Iris pigment epithelial cell (primary cell): Measurements from ENCODE around the gene ANK2.
A peak's percentile ranks its signal among the peaks of the same experiment; 100 is the strongest.
"Not testable (repeated sequence)": the region's sequence is repeated elsewhere in the genome, so short reads cannot be mapped to it uniquely, and the experiment has no call there.

Source experiments
- DNase-seq: peaks from one replicate; pipeline ENCODE4 v3.0.0-alpha.2; 2011; ENCODE audit warnings: low read depth

Gene ANK2

DNA sequence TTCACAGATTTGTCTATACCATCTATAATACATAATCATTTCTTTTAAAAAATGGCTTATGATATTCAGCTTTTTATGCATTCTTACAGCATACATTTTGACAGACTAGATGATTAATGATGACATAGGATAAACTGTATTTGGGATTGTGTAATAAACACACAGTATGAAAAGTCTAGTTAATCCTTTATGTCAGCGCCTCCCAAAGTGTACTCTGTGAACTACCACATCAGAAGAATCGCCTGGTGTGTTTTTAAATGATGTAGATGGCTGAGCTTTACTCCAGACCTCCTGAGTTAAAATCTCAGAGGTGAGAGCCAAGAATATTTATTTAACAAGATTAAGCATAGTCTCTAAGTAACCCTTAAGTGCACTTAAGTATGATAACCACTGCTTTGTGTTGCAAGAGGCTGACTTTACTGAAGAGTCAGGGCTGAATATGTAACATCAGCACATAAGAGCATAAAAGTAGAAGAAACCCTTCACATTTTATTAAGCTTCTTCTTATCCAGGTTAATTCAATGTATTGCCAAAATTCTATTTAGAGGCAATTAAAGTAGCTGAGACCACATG is 104.2 kb downstream of the ANK2 start:
- peak; percentile 82 for DNase-seq

DNA sequence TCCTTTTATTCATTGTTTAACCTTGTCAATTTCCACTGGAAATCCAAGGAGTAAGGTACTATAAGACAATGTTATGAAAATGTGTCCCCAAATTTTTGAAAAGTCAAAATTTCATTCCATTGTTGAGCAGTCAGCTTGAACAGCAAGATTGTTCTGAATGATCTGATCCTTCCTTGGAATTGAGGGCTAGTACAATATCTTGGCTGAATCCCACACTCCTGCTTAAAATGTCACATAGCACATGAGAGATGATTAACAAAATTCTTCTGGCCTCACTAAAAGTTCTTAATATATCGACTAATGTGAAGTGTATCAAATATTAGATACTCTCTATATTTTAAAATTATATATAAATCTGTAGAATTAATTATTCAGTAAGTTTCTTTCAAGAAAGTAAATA is 104.8 kb downstream of the ANK2 start:
- DNase-seq, result no peak

DNA sequence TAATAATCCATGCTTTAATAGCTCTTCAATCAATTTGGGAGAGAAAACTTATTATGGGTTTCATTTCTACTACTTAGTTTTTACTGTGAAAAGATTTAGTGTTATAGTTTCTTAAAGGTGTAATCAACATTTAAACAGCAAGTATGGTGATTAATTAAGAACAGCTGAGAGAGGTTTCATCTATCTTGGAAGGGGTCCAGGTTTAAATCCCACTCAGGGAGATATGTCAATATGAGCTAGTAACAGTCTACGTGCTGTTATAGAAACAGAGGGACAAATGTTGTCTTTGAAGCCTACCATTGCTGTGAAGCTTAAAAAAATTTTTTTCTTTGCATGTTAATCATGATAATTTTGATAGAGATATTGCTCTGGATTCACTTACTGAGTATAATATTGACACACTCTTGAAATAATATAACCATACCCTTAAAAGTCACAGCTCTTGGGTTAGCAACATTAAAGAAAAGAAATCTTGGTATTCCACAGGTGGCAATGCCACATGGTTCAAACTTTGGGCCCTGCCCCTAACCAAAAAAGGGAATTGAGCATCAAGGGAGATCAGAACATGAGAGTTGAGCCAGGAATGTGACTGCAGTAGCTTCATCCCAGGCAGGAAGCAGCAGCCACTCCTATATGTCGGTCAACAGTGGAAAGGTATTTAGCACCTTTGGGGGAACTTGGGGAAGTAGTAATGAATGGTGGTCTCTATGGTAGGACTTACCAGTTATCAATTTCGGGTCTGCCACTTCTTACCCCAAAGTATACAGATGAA is 107.8 kb downstream of the ANK2 start:
- no peak for DNase-seq

DNA sequence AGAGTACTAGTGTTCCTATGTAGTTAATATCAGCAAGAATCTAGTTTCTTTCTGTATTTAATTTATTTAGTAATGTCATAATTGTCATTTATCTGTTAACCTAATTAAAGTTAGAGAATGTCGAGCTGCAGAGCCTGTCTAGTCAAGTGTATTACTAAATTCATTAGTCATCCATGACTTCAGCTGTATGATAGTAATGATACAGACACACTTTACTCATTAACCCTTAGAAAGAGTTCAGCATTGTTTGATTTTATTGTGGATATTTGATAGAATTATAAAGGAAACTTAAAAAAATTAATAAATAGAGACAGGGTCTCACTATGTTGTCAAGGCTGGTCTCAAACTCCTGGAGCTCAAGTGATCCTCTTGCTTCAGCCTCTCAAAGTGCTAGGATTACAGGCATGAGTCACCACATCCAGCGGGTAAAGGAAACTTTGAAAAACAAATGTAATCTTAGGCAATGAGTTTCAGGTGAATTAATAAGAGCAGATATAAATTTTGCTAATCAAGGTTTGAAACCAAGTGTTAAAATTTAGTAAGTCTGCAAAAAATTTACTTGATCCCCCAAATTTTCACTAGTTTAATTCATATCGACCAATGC is 110.6 kb downstream of the ANK2 start:
- peak; percentile 7 for DNase-seq

DNA sequence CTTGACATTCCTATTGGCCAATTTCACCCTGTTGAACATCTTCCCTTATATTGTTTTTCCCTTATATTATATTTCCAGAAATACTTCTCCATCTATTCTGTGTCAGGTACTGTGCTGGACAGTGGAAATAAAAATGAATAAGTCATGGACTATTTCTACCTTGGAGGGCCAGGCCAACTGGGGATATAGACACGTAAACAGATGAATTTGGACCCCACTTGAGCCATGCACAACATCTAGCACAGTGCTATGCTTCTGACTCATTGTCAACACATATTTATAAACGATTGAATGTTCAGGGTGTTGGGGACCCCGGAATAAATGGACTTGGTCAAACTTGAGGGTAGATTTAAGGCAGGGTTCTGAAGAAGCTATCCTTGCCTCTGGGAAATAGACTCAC is 111.1 kb downstream of the ANK2 start:
- no peak for DNase-seq

DNA sequence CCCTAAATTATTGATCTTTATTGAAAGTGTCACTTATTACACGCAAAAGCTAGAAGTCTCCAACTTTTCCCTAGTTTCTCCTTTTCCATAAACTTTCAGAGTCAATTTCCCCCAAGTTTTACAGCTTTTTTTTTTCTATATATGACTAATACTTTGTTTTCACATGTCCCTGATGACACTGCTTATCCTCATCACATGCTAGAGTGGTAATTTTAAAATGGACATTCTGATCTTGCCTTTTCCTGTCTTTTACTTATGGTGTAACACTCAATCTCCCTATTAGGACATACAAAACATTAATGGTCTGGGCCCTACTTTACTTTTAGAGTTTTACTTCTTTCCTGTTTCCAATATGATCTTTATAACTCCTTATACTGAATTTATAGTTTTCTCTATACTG is 112.6 kb downstream of the ANK2 start:
- DNase-seq, result peak; percentile 6

DNA sequence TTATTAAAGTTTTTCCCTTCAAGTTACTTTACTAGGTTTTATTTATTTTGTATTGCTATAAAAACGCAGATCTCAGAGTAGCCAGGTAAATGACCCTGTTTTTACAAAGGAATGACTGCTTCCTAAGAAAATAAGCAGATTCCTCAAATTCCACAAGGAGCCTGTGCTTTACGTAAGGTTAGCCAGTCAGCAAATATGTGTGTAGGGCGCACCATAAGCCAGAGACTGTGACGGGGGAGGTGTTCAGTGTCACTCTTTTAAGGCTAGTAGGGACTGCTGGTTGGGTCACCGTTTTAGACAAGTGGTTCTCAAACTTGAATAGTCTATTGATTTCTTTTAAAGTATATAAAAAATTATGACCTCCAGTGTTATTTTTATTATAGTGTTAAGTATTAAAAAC is 119.9 kb downstream of the ANK2 start:
- DNase-seq, result peak; percentile 6

DNA sequence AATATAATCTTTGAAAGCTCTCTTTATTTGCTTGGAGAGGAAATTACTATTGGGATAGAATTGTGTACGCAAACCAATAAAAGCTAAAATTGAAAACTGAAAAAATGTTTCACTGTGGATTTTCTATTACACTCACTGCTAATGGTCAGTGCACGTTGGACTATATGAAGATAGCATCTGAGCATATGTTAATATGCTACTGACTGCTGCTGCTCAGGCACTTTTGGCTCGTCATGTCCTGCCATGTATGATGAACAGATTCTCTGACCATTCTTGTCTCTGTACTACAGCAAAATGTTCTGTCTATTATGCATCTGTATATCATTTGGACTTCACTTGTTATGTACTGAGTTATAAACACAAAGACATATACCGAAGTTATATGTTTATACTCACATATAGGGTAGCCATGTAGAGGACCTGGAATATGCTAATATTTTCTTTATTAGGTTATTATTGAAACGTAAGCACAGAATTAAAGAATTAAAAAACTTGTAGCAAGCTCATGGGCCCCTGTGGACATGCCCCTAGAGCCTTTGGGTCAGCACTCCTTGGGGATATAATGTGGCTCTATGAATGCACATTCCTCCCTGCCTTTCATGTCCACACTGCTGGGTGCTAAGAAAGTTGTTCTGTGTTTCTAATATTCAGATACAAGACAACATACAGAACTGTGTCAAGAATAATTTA is 120.8 kb downstream of the ANK2 start:
- no peak for DNase-seq

DNA sequence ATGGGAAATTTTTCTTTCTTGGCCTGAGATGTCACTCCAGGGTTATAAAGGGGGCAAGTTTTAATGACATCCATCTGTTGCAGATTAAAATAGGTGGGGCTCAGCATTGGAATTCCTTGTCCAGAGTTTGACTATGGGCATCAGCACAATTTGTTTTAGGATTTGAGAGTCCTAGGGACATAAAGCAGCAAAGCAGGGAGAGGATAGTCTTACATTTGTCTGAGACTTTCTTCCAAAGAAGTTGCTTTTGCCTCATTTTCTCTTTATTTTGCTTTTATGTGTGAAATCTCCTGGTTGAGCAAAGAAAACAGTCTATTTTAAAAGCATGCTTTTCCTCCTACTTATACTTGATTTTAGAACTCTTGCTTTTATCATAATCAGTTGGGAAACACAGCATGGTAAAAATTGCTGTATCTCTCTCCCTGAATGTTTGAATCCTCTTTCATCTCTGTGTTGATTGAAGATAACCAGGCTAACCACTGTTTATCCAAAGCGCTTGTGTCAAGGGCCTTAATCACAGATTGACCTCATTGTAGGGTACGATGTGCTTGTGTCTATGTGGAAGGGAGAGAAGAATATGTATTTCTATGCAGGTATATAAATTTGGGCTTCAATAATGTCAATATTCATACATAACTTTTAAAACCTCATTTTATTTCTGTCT is 121.5 kb downstream of the ANK2 start:
- no peak for DNase-seq

DNA sequence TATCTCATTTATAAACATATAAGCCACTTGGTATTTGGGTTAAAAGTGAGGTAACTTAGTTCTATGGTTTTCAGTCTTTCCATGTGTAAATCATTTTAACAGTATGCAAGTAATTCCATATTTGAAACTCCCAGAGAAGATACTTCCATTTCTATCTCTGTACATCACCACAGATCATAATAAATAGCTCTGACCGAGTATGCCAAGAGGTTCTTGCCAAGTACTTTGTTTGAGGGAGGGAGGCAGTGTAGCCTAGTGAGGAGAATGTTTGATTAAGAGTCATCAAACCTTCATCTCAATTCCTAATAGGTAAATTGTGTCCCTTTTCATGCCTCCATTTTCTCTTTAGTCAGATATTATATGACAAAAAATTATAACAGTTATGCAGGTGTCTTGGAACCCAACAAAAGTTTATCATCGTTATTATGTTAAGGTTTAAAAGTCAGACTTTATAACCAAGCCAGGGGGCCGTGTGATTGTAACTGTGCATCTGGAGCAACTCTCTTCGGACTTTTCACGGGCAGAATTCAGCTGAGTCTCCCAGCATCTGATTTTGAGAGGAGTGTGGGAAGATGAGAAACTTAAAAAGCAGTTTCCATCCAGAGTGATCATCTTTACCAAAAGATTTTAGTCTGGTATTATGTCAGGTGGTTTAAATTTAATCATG is 123.8 kb downstream of the ANK2 start:
- no peak for DNase-seq

DNA sequence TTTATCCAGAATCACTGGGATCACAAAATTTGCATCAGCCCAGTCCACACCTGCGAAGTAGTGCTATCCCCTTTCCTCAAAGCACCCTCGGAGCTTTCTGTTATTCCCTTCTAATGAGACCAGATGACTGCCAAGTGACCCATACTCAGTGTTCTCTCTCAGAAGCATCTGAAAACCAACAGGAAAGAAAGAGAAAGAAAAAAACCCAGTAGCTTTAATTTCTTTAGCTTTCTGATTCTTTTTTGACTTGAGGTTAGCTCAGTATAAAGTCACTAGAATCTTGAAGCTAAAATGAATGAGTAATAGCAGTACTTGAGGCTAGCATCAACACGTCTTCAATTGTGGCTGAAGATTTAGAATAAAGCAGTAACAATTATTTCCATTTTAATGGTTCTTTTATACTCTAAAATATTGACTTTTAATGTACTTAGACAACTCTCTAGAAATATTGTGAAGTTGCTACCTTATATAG is 124.4 kb downstream of the ANK2 start:
- no peak for DNase-seq

DNA sequence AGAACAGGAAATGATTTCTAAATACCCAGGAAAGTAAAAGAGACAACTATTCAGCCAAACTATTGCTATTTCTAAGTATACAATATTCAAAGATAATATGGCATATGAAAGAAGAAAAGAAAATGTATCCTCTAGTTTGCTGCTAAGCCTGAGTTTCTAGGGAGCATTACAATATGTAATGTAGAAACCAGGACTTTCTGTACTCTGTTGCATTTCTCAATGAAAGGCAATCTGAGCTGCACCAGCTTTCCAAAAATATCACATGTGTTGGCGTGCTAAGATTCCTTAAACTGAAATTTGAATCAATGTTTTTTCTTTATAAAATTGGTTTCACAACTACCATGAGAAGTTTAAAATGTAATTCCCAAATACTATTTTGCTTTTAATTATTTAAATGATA is 129.6 kb downstream of the ANK2 start:
- no peak for DNase-seq

DNA sequence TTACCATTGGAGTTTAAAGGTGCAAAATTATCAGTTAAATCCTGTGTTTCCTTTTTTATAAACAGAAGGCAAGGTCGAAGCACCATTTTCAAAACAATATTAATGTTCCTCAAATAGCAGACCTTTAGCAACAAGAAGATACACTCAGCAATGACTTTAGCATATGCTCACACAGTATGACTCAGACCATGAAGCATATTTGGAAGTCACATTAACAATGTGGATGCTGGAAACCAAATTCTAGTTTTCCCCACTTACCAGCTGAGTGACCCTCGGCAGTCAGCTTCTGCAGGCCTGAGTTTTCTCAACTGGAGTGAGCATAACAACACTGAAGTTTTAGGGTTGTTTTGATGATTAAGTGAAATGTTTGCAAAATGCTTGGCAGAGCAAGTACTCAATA is 130.5 kb downstream of the ANK2 start:
- no peak for DNase-seq

DNA sequence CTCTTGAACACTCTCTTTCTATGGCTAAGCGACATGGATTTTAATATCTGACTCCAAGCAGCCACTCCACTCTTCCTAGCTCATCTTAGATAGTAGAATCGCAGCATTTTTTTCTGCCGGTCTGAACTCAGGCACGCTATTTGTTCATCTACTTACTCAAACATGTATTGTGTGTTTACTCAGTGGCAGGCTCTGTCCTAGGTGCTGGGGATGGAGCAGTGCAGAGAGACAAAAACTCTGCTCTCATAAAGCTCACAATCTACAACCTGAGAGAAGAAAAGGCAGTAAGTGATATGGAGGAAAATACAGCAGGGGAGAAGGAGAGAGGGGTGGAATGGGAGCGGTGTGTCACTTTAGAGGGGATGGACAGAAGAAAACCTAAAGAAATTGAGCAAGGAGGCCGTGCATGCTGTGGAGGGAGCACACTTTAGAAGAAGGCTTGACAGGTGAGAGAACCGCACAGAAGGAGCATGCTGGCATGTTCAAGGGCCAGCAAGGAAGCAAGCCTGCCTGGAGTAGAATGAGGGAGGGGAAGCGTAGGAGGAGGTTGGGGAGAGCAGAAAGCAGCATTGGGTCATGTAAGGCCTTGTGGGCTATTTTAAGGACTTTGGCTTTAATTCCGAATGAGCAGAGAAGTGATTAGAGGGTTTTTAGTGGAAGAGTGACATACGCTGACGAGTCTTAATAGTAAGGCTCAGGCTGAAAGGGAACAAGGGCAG is 132.0 kb downstream of the ANK2 start:
- no peak for DNase-seq

DNA sequence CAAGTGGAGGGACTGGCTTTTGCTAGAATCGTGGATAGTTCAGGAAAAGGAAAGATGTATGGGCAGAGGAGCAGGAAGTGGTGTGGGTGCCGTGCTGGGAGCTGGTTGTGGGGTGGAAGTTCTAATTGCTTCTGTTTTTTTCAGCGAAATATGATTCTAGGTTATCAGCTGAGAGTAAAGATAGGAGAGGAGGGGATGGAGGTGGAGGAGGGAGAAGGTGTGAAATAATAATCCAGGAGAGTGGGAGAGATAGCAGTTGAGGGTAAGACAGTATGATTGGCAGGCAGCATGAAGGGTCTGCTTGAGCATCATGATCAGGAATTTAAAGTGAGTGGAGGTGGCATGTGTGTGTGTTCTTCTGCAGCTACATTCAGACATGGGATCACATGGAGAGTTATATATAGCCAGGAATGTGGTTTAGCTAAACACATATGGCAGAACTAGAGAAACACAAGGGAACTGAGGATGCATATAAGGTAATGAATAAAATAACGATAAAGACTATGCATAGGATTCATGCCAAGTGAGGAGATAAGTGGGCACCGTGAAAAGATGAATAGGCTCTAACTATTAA is 133.7 kb downstream of the ANK2 start:
- DNase-seq, result no peak

DNA sequence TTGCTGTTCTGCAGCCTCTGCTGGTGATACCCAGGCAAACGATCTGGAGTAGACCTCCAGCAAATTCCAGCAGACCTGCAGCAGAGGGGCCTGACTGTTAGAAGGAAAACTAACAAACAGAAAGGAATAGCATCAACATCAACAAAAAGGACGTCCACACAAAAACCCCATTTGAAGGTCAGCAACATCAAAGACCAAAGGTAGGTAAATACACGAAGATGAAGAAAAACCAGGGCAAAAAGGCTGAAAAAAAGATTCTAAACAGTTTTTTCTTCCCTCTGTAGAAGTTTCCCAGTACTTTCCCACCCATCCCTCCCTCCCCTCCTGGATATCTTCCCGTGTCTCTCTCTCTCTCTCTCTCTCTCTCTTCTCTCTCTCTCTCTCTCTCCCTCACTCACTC is 136.8 kb downstream of the ANK2 start:
- DNase-seq, result not testable (repeated sequence)

DNA sequence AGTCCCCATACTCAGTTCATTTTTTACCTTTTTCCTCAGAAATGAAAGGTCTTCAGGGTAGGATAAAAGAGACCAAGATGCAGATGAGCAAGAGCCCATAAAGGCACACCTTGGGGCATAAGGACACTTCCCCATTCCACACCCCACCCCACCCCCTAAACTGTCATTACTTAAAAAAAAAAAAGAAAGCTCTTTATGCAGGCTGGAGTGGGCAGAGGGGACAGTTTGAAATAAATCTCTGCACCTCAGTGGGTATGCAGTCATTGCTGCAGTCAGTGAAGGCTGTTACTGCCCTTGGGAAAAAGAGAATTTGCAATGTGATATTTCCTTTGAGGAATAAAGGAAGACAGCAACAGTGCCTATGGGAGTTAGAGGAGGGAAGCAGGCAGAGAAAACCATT is 137.5 kb downstream of the ANK2 start:
- DNase-seq, result no peak

DNA sequence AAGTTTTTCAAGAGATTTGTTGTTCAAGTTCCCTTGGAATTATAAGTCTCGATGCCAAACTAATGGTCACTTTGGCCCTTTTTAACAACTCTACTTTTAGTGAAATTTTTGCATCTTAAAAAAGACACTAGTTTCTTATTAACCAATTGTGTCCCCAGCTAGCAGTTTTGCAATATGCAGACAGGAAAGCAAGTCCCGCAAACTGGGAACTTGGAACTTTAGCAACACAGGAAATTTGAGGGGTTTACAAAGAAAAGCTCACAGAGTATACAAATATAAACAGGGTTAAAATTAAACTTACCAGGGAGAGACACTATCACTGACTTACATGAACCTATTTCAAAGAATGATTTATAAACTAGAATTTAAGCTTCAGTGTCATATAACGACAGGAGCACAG is 137.9 kb downstream of the ANK2 start:
- no peak for DNase-seq

DNA sequence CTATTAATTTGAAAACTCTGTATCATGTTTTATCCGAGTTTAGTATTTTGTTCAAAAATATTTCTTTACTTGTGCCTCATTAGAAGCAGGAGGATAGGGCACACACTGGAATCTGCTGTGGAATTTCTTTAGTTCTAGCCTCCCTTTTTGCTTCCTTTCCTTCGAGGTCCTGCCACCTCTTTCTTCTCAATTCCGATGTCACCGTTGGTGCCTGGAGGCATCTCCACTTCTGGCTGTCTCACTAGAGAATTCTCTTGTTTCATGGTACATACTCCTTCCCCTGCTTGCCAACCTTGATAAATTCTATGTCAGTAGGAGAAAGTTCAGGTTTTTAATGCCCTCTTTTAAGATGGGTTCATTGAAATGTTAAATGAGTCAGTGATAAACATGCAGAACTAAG is 140.1 kb downstream of the ANK2 start:
- DNase-seq, result no peak

DNA sequence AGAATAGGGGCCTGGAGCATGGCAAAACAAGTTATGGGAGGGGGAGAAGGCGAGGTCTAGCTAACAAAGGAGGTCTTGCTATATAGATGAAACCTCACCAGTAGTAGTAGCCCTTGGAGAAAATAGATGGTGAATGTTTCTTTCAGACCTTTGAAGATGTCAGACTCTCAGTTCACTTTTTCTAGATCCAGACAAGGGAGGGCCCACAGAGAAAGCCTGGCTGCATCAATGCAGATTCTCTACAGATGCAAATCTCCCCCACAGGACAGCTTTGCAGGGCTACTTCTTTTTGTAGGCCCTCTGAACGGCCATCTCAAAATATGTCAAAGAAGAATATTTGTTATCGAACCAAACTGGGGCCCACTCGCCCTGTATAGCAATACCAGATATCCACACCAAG is 159.7 kb downstream of the ANK2 start:
- DNase-seq, result no peak
